Measurements from ENCODE around the gene ADGRE2. TPM values are rescaled to one million over a fixed set of nuclear protein-coding genes. Genes with fewer than 3 reads are reported as not detected.

ADGRE2 gene
- total RNA-seq, 1 donor from 2014 or later: not detected

- DNase-seq (ENCODE audit: low read depth, low spot score): no peak
- H3K27me3 Mint-ChIP-seq (ENCODE audit: low read depth): peaks cover 36% of the 10 kb centered on the region
- no peaks in the 10 kb centered on the region for H3K36me3 Mint-ChIP-seq (ENCODE audit: low read depth)
- no peaks in the 10 kb centered on the region for H3K9me3 Mint-ChIP-seq
- TF ChIP-seq CTCF (conservative IDR thresholded peaks at IDR 0.05): no peak
- peak overlapping the region; percentile 35 for H3K27ac Mint-ChIP-seq (ENCODE audit: unreplicated experiment)
- H3K4me3 Mint-ChIP-seq: no peak overlapping the region
- no peaks in the 10 kb centered on the region for H3K4me1 Mint-ChIP-seq
Measured at GRCh38 chr19:14772467-14772866, 5.9 kb downstream of the ADGRE2 start.

- Mint-ChIP-seq H3K9me3 (no peaks in the 10 kb centered on the region), H3K27ac (ENCODE audit: unreplicated experiment) (no peak overlapping the region), H3K4me3 (no peak overlapping the region), H3K36me3 (ENCODE audit: low read depth) (no peaks in the 10 kb centered on the region), H3K27me3 (ENCODE audit: low read depth) (peaks cover 25% of the 10 kb centered on the region), H3K4me1 (no peaks in the 10 kb centered on the region)
- DNase-seq (ENCODE audit: low read depth, low spot score): no peak
- no peak for TF ChIP-seq CTCF (conservative IDR thresholded peaks at IDR 0.05)
Measured at GRCh38 chr19:14770944-14771839, 7.2 kb downstream of the ADGRE2 start.

GRCh38 chr19:14770136-14770535, 8.2 kb downstream of the ADGRE2 start:
- peaks cover 15% of the 10 kb centered on the region for H3K27me3 Mint-ChIP-seq (ENCODE audit: low read depth)
- DNase-seq (ENCODE audit: low read depth, low spot score): no peak
- no peak overlapping the region for H3K27ac Mint-ChIP-seq (ENCODE audit: unreplicated experiment)
- no peak overlapping the region for H3K4me3 Mint-ChIP-seq
- no peaks in the 10 kb centered on the region for H3K4me1 Mint-ChIP-seq
- TF ChIP-seq CTCF (conservative IDR thresholded peaks at IDR 0.05): no peak
- no peaks in the 10 kb centered on the region for H3K36me3 Mint-ChIP-seq (ENCODE audit: low read depth)
- H3K9me3 Mint-ChIP-seq: no peaks in the 10 kb centered on the region

- no peak for DNase-seq (ENCODE audit: low read depth, low spot score)
- no peak overlapping the region for H3K4me3 Mint-ChIP-seq
Measured at GRCh38 chr19:14769201-14769600, 9.2 kb downstream of the ADGRE2 start.

GRCh38 chr19:14768001-14768400, 10.4 kb downstream of the ADGRE2 start:
- H3K36me3 Mint-ChIP-seq (ENCODE audit: low read depth): no peaks in the 10 kb centered on the region

More at GRCh38 chr19:14769201-14769600, 9.2 kb downstream of the ADGRE2 start:
- Mint-ChIP-seq H3K36me3 (ENCODE audit: low read depth) (no peaks in the 10 kb centered on the region), H3K27ac (ENCODE audit: unreplicated experiment) (no peak overlapping the region), H3K9me3 (no peaks in the 10 kb centered on the region), H3K27me3 (ENCODE audit: low read depth) (peaks cover 12% of the 10 kb centered on the region), H3K4me1 (no peaks in the 10 kb centered on the region)
- no peak for TF ChIP-seq CTCF (conservative IDR thresholded peaks at IDR 0.05)

More at GRCh38 chr19:14768001-14768400, 10.4 kb downstream of the ADGRE2 start:
- Mint-ChIP-seq H3K4me3 (no peak overlapping the region), H3K4me1 (no peaks in the 10 kb centered on the region), H3K27me3 (ENCODE audit: low read depth) (peaks cover 8% of the 10 kb centered on the region), H3K9me3 (no peaks in the 10 kb centered on the region), H3K27ac (ENCODE audit: unreplicated experiment) (no peak overlapping the region)
- DNase-seq (ENCODE audit: low read depth, low spot score): no peak
- no peak for TF ChIP-seq CTCF (conservative IDR thresholded peaks at IDR 0.05)

Data from neural crest cell (in vitro differentiated cells).